Measurements from ENCODE around the gene ZNF268.

Gene ZNF268

GRCh38 chr12:133215724-133216123 is 34.4 kb downstream of the ZNF268 start:
- Histone ChIP-seq H3K27me3 (ENCODE audit: insufficient read depth, low read length) (no peaks in the 10 kb centered on the region), H3K9me3 (ENCODE audit: low read length) (peaks cover 10% of the 10 kb centered on the region), H3K79me2 (ENCODE audit: insufficient read depth, low read length) (no peaks in the 10 kb centered on the region), H4K20me1 (ENCODE audit: insufficient read depth, low read length) (no peaks in the 10 kb centered on the region), H3K36me3 (ENCODE audit: insufficient read depth, low read length) (no peaks in the 10 kb centered on the region), H3K4me2 (ENCODE audit: low read length) (no peak overlapping the region), H3K9ac (ENCODE audit: low read length) (no peak overlapping the region), H3K9me2 (ENCODE audit: low read depth, low read length) (no peaks in the 10 kb centered on the region), H3F3A (ENCODE audit: insufficient read depth, low read length) (no peaks in the 10 kb centered on the region), H3K27ac (ENCODE audit: low read depth, low read length, poor library complexity, severe bottlenecking) (no peak overlapping the region), H3K4me1 (ENCODE audit: insufficient read depth, low read length, severe bottlenecking) (no peaks in the 10 kb centered on the region), H3K4me3 (ENCODE audit: low read depth, low read length, poor library complexity, severe bottlenecking) (no peak overlapping the region), H2AFZ (ENCODE audit: low read length) (no peak overlapping the region)
- TF ChIP-seq, protein P1, sequence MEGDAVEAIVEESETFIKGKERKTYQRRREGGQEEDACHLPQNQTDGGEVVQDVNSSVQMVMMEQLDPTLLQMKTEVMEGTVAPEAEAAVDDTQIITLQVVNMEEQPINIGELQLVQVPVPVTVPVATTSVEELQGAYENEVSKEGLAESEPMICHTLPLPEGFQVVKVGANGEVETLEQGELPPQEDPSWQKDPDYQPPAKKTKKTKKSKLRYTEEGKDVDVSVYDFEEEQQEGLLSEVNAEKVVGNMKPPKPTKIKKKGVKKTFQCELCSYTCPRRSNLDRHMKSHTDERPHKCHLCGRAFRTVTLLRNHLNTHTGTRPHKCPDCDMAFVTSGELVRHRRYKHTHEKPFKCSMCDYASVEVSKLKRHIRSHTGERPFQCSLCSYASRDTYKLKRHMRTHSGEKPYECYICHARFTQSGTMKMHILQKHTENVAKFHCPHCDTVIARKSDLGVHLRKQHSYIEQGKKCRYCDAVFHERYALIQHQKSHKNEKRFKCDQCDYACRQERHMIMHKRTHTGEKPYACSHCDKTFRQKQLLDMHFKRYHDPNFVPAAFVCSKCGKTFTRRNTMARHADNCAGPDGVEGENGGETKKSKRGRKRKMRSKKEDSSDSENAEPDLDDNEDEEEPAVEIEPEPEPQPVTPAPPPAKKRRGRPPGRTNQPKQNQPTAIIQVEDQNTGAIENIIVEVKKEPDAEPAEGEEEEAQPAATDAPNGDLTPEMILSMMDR (IDR thresholded peaks at IDR 0.05; ENCODE audit: low read length), result no peak
- TF ChIP-seq EZH2 (IDR thresholded peaks at IDR 0.05; ENCODE audit: borderline replicate concordance, low read length), result no peak

DNA sequence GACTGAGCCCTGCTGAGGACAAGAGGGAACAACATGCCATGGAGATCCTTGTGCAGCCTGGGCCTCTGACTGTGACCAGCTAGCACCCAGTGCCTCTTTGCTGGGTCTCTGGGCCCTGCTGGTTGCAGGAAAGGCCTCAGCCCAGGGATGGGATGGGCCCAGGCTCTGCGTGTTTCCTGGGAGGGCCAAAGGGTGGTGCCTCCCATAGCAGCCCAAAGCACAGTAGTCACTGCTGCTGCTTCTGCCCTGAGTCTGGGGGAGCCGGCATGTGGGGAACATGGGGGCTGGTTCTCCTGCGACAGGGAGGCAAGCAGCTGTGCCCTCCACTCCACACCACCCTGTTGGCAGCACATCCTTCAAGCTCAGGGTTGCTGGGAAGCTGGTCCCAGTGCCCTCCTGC is 35.9 kb downstream of the ZNF268 start:
- Histone ChIP-seq H3K9me2 (ENCODE audit: low read depth, low read length) (no peaks in the 10 kb centered on the region), H3K27ac (ENCODE audit: low read depth, low read length, poor library complexity, severe bottlenecking) (no peak overlapping the region), H3F3A (ENCODE audit: insufficient read depth, low read length) (no peaks in the 10 kb centered on the region), H3K4me3 (ENCODE audit: low read depth, low read length, poor library complexity, severe bottlenecking) (no peak overlapping the region), H3K9ac (ENCODE audit: low read length) (no peak overlapping the region), H3K79me2 (ENCODE audit: insufficient read depth, low read length) (no peaks in the 10 kb centered on the region), H3K4me2 (ENCODE audit: low read length) (no peak overlapping the region), H3K36me3 (ENCODE audit: insufficient read depth, low read length) (no peaks in the 10 kb centered on the region), H4K20me1 (ENCODE audit: insufficient read depth, low read length) (no peaks in the 10 kb centered on the region), H2AFZ (ENCODE audit: low read length) (no peak overlapping the region), H3K9me3 (ENCODE audit: low read length) (0 out of 2 replicates have a peak, but pooled peaks cover 4% of the 10 kb centered on the region), H3K4me1 (ENCODE audit: insufficient read depth, low read length, severe bottlenecking) (no peaks in the 10 kb centered on the region), H3K27me3 (ENCODE audit: insufficient read depth, low read length) (no peaks in the 10 kb centered on the region)
- TF ChIP-seq, protein P1 (IDR thresholded peaks at IDR 0.05; ENCODE audit: low read length), result no peak
- TF ChIP-seq EZH2 (IDR thresholded peaks at IDR 0.05; ENCODE audit: borderline replicate concordance, low read length), result no peak

- no peaks in the 10 kb centered on the region for H4K20me1 ChIP-seq (ENCODE audit: insufficient read depth, low read length)
- H2AFZ ChIP-seq (ENCODE audit: low read length), result no peak overlapping the region
- H3K36me3 ChIP-seq (ENCODE audit: insufficient read depth, low read length), result no peaks in the 10 kb centered on the region
- H3K9ac ChIP-seq (ENCODE audit: low read length), result no peak overlapping the region
- no peak overlapping the region for H3K4me2 ChIP-seq (ENCODE audit: low read length)
- H3K9me2 ChIP-seq (ENCODE audit: low read depth, low read length), result no peaks in the 10 kb centered on the region
- peaks cover 7% of the 10 kb centered on the region; the same call in 1 of the 2 replicates for H3K9me3 ChIP-seq (ENCODE audit: low read length)
- TF ChIP-seq, protein P1 (IDR thresholded peaks at IDR 0.05; ENCODE audit: low read length), result no peak
- no peak for TF ChIP-seq EZH2 (IDR thresholded peaks at IDR 0.05; ENCODE audit: borderline replicate concordance, low read length)
- no peak overlapping the region for H3K4me3 ChIP-seq (ENCODE audit: low read depth, low read length, poor library complexity, severe bottlenecking)
- H3K27me3 ChIP-seq (ENCODE audit: insufficient read depth, low read length), result no peaks in the 10 kb centered on the region
- H3F3A ChIP-seq (ENCODE audit: insufficient read depth, low read length), result no peaks in the 10 kb centered on the region
- no peaks in the 10 kb centered on the region for H3K79me2 ChIP-seq (ENCODE audit: insufficient read depth, low read length)
- H3K4me1 ChIP-seq (ENCODE audit: insufficient read depth, low read length, severe bottlenecking), result no peaks in the 10 kb centered on the region
- H3K27ac ChIP-seq (ENCODE audit: low read depth, low read length, poor library complexity, severe bottlenecking), result no peak overlapping the region
Measured at GRCh38 chr12:133220521-133220920, 39.2 kb downstream of the ZNF268 start.
